ENCODE results near the gene PLXNB3. TPM values are rescaled to one million over a fixed set of nuclear protein-coding genes. Genes with fewer than 3 reads are reported as not detected.

The PLXNB3 gene
- total and polyA plus RNA-seq, 2 experiments from 2014 or later = 0.70 to 4.1 TPM

- H3K9me3 Mint-ChIP-seq = no peaks in the 10 kb centered on the region
- peak overlapping the region; percentile 81; the same call in 1 of the 2 replicates for H3K27ac Mint-ChIP-seq
- no peak for TF ChIP-seq NANOG (IDR thresholded peaks at IDR 0.05; ENCODE audit: borderline replicate concordance)
- no peak for TF ChIP-seq JUNB (IDR thresholded peaks at IDR 0.05; ENCODE audit: unreplicated experiment)
- peak; percentile 39; the same call in 1 of the 2 replicates for TF ChIP-seq POLR2AphosphoS5 (IDR thresholded peaks at IDR 0.05; ENCODE audit: low read depth)
- no peak for TF ChIP-seq STAT1 (IDR thresholded peaks at IDR 0.05; ENCODE audit: unreplicated experiment)
- TF ChIP-seq ZNF114 (CRISPR knock-in tag; IDR thresholded peaks at IDR 0.05) = no peak
- peaks cover 95% of the 10 kb centered on the region for H3K79me2 ChIP-seq (replicated peaks; ENCODE audit: insufficient read depth)
- peak; percentile 68 for DNase-seq (ENCODE audit: low spot score)
- H3K9me2 ChIP-seq (ENCODE audit: insufficient read depth) = no peaks in the 10 kb centered on the region
- no peak overlapping the region for H2AFZ ChIP-seq
- no peaks in the 10 kb centered on the region for H3K27me3 ChIP-seq (ENCODE audit: insufficient read depth)
- H3K4me3 ChIP-seq = peak overlapping the region; percentile 52
- H3K4me3 Mint-ChIP-seq = peak overlapping the region; percentile 63
- H3K27me3 Mint-ChIP-seq (ENCODE audit: insufficient read depth, low read depth, poor library complexity) = peaks cover 9% of the 10 kb centered on the region
- ATAC-seq = peak; percentile 76
- peaks cover 46% of the 10 kb centered on the region for H3K4me1 Mint-ChIP-seq
- H3K27ac ChIP-seq (ENCODE audit: low read depth) = peak overlapping the region; percentile 84
- peak overlapping the region; percentile 73 for H3K4me2 ChIP-seq
- H3K36me3 Mint-ChIP-seq (ENCODE audit: low read depth) = peaks cover 15% of the 10 kb centered on the region; the same call in 2 of the 3 replicates
- peaks cover 13% of the 10 kb centered on the region; the same call in 1 of the 2 replicates for H4K20me1 ChIP-seq (replicated peaks; ENCODE audit: insufficient read depth)
- peaks cover 40% of the 10 kb centered on the region for H3K4me1 ChIP-seq (ENCODE audit: insufficient read depth)
- 0 out of 2 replicates have a peak, but pooled peaks cover 2% of the 10 kb centered on the region for H3F3A ChIP-seq (replicated peaks; ENCODE audit: low read depth)
- no peaks in the 10 kb centered on the region for H3K36me3 ChIP-seq (ENCODE audit: insufficient read depth)
These were observed 54.7 kb downstream of the PLXNB3 start for GRCh38 chrX:153818571-153819383.

GRCh38 chrX:153819384-153820040 lies 55.5 kb downstream of the PLXNB3 start:
- Histone ChIP-seq H3K27ac (ENCODE audit: low read depth) (peak overlapping the region; percentile 84), H4K20me1 (replicated peaks; ENCODE audit: insufficient read depth) (peaks cover 13% of the 10 kb centered on the region; the same call in 1 of the 2 replicates), H3F3A (replicated peaks; ENCODE audit: low read depth) (0 out of 2 replicates have a peak, but pooled peaks cover 2% of the 10 kb centered on the region), H2AFZ (no peak overlapping the region), H3K79me2 (replicated peaks; ENCODE audit: insufficient read depth) (peaks cover 95% of the 10 kb centered on the region), H3K4me2 (peak overlapping the region; percentile 73), H3K4me1 (ENCODE audit: insufficient read depth) (peaks cover 41% of the 10 kb centered on the region), H3K4me3 (peak overlapping the region; percentile 52), H3K9me2 (ENCODE audit: insufficient read depth) (no peaks in the 10 kb centered on the region), H3K36me3 (ENCODE audit: insufficient read depth) (no peaks in the 10 kb centered on the region), H3K27me3 (ENCODE audit: insufficient read depth) (no peaks in the 10 kb centered on the region)
- no peak for TF ChIP-seq POLR2AphosphoS5 (IDR thresholded peaks at IDR 0.05; ENCODE audit: low read depth)
- TF ChIP-seq NANOG (IDR thresholded peaks at IDR 0.05; ENCODE audit: borderline replicate concordance) = no peak
- no peak for TF ChIP-seq EZH2phosphoT487 (IDR thresholded peaks at IDR 0.05; ENCODE audit: unreplicated experiment)
- no peak for TF ChIP-seq EZH2 (IDR thresholded peaks at IDR 0.05; ENCODE audit: low read depth, unreplicated experiment)
- TF ChIP-seq ZNF462 (CRISPR knock-in tag; IDR thresholded peaks at IDR 0.05) = no peak
- no peak for TF ChIP-seq CREB1 (CRISPR knock-in tag; IDR thresholded peaks at IDR 0.05; ENCODE audit: low read depth)
- no peak for TF ChIP-seq JUNB (IDR thresholded peaks at IDR 0.05; ENCODE audit: unreplicated experiment)
- no peak for TF ChIP-seq CTCF (conservative IDR thresholded peaks at IDR 0.05; ENCODE audit: low read depth in 2 of 2)
- TF ChIP-seq ZNF114 (CRISPR knock-in tag; IDR thresholded peaks at IDR 0.05) = no peak
- Mint-ChIP-seq H3K4me1 (peaks cover 51% of the 10 kb centered on the region), H3K4me3 (peak overlapping the region; percentile 63), H3K27ac (peak overlapping the region; percentile 81), H3K9me3 (no peaks in the 10 kb centered on the region), H3K36me3 (ENCODE audit: low read depth) (peaks cover 21% of the 10 kb centered on the region; the same call in 2 of the 3 replicates), H3K27me3 (ENCODE audit: insufficient read depth, low read depth, poor library complexity) (peaks cover 9% of the 10 kb centered on the region)
- no peak for DNase-seq (ENCODE audit: low spot score)
- ATAC-seq = peak; percentile 31

Measured in GM23338 (cell line).